OCI-LY3 (cell line): ENCODE measurements around the gene CDK19.

ENCODE experiments used
- EZH2phosphoT487 ChIP-seq: fragments of 200-600 bp; shearing (Covaris generic); IDR thresholded peaks from 2 replicates; pipeline ENCODE4 v1.6.1; 2018; ENCODE audit warnings: antibody characterized with exemption, mixed run types, low read depth
- TF ChIP-seq, protein P1 (sequence below): fragments of 200-600, 300-600 bp; sonication (generic); IDR thresholded peaks from 2 replicates; pipeline ENCODE4 v1.5.1; 2014; ENCODE audit warnings: antibody characterized with exemption, low read length, low read depth

DNA sequence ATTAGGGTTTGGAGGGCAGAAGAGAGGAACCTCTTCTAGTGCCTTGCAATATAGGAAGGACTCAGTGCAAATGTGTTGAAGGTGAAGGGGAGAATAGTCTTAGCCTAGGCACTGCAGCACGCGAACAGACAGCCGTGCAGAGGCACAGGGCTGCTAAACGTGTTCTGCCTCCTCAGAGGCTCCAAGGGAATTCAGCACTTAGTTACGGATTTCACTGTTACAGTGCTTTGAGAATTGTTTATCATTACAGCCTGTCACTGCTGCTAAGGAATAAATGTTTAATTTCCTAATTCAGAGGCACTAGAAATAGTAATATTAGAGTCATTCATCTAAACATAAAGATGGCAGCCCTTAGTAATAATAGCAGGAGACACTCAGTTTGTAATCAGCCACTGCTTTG, 222.5 kb downstream of the CDK19 start:
- TF ChIP-seq, protein P1, sequence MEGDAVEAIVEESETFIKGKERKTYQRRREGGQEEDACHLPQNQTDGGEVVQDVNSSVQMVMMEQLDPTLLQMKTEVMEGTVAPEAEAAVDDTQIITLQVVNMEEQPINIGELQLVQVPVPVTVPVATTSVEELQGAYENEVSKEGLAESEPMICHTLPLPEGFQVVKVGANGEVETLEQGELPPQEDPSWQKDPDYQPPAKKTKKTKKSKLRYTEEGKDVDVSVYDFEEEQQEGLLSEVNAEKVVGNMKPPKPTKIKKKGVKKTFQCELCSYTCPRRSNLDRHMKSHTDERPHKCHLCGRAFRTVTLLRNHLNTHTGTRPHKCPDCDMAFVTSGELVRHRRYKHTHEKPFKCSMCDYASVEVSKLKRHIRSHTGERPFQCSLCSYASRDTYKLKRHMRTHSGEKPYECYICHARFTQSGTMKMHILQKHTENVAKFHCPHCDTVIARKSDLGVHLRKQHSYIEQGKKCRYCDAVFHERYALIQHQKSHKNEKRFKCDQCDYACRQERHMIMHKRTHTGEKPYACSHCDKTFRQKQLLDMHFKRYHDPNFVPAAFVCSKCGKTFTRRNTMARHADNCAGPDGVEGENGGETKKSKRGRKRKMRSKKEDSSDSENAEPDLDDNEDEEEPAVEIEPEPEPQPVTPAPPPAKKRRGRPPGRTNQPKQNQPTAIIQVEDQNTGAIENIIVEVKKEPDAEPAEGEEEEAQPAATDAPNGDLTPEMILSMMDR, result no peak
- TF ChIP-seq EZH2phosphoT487, result no peak
